Endothelial cell of umbilical vein (primary cell): ENCODE data around the gene NFS1. TPM values are rescaled to one million over a fixed set of nuclear protein-coding genes. Genes with fewer than 3 reads are reported as not detected.

Experiments
- BruUV-seq: library from RNA; stranded (reverse); fragments of 400-500 nt; replicated peaks from 2 replicates; lab custom pipeline; 2021; lab: Mats Ljungman, UMichigan
- CTCF ChIA-PET: fragments of 300-600, 350-600 bp; sonication (Branson Sonifier 250); formaldehyde crosslinking; loops from one replicate; lab custom pipeline; 2021; ENCODE audit warnings: antibody characterized with exemption, inconsistent platforms; lab: Charles Lee
- POLR2A ChIA-PET: fragments of 300-600, 350-600 bp; sonication (Branson Sonifier 250); formaldehyde crosslinking; loops from one replicate; lab custom pipeline; 2021; ENCODE audit warnings: antibody characterized with exemption, inconsistent platforms; lab: Charles Lee
- DNase-seq: peaks from one replicate; pipeline ENCODE4 v3.0.0-alpha.2; 2011; ENCODE audit warnings: low read depth, low spot score
- FAIRE-seq: peaks from 2 replicates; lab custom pipeline; 2011; peaks lifted over from hg19 to GRCh38; lab: Jason Lieb, UNC
- H2AFZ ChIP-seq: 2 replicates; pipeline ENCODE4 v1.6.0; 2012; ENCODE audit warnings: low read depth, low read length, control low read depth, inconsistent platforms
- H3K27ac ChIP-seq: 2 replicates; pipeline ENCODE4 v1.5.1; 2011; ENCODE audit warnings: low read depth, mild to moderate bottlenecking, control low read depth, low read length, moderate library complexity; ENCODE audit not compliant: insufficient read depth
- H3K27me3 ChIP-seq, 2 experiments: 2 replicates each; pipeline versions ENCODE4 v1.6.0 to v1.6.1; 2011; ENCODE audit warnings: low read length in 2 of 2, mixed read lengths in 1 of 2; ENCODE audit not compliant: control insufficient read depth in 2 of 2, insufficient read depth in 2 of 2
- H3K36me3 ChIP-seq, 2 experiments: 2 replicates in 1 of 2; 3 replicates in 1 of 2; pipeline ENCODE4 v1.5.1; 2011; ENCODE audit warnings: low read length in 2 of 2, mild to moderate bottlenecking in 1 of 2, moderate library complexity in 1 of 2; ENCODE audit not compliant: control insufficient read depth in 2 of 2, insufficient read depth in 2 of 2; ENCODE audit errors: extremely low read depth in 1 of 2
- H3K4me1 ChIP-seq: 3 replicates; pipeline ENCODE4 v1.5.1; 2011; ENCODE audit warnings: mild to moderate bottlenecking, low read length; ENCODE audit not compliant: control insufficient read depth, insufficient read depth; ENCODE audit errors: extremely low read depth
- H3K4me2 ChIP-seq: 2 replicates; pipeline ENCODE4 v1.6.1; 2011; ENCODE audit warnings: low read length, control low read depth, mixed read lengths; ENCODE audit not compliant: insufficient read depth
- H3K4me3 ChIP-seq, 3 experiments: fragments of 200-600 bp in 1 of 3; sonication (generic), shearing (Covaris generic) in 1 of 3; replicated peaks in 1 of 3; 2 replicates each; pipeline ENCODE4 v1.5.1; 2011 to 2016; ENCODE audit warnings: control low read depth in 3 of 3, low read length in 3 of 3, mild to moderate bottlenecking in 2 of 3, inconsistent platforms in 1 of 3, low read depth in 1 of 3, moderate library complexity in 1 of 3; ENCODE audit not compliant: insufficient read depth in 1 of 3
- H3K79me2 ChIP-seq: 2 replicates; pipeline ENCODE4 v1.6.0; 2012; ENCODE audit warnings: low read length, inconsistent platforms; ENCODE audit not compliant: control insufficient read depth, insufficient read depth
- H3K9ac ChIP-seq: replicated peaks from 2 replicates; pipeline ENCODE3; 2011; ENCODE audit warnings: low read length, control low read depth; ENCODE audit not compliant: insufficient read depth; ENCODE audit errors: extremely low read depth
- H3K9me1 ChIP-seq: replicated peaks from 3 replicates; pipeline ENCODE4 v1.6.0; 2011; ENCODE audit warnings: mild to moderate bottlenecking, low read length; ENCODE audit not compliant: control insufficient read depth, insufficient read depth; ENCODE audit errors: extremely low read depth
- H3K9me3 ChIP-seq: replicated peaks from 2 replicates; pipeline ENCODE4 v1.5.1; 2012; ENCODE audit warnings: low read length, inconsistent platforms; ENCODE audit not compliant: control insufficient read depth, insufficient read depth
- H4K20me1 ChIP-seq: replicated peaks from 2 replicates; pipeline ENCODE3; 2011; ENCODE audit warnings: mild to moderate bottlenecking, low read length; ENCODE audit not compliant: control insufficient read depth, insufficient read depth; ENCODE audit errors: extremely low read depth
- EZH2 ChIP-seq: IDR thresholded peaks from 2 replicates; pipeline ENCODE4 v1.6.1; 2012; ENCODE audit warnings: borderline replicate concordance, low read depth, mild to moderate bottlenecking, moderate library complexity, low read length, inconsistent platforms; ENCODE audit not compliant: severe bottlenecking
- FOS ChIP-seq: IDR thresholded peaks from 2 replicates; pipeline ENCODE4 v1.6.1; 2011; ENCODE audit warnings: mild to moderate bottlenecking, low read length, moderate library complexity, borderline replicate concordance; ENCODE audit not compliant: insufficient read depth
- GATA2 ChIP-seq: IDR thresholded peaks from 2 replicates; pipeline ENCODE4 v1.7.0; 2011; ENCODE audit warnings: low read depth, mild to moderate bottlenecking, moderate library complexity, mixed read lengths, low read length; ENCODE audit not compliant: insufficient read length, insufficient read depth
- JUN ChIP-seq: IDR thresholded peaks from 2 replicates; pipeline ENCODE4 v1.6.1; 2011; ENCODE audit warnings: borderline replicate concordance, low read depth; ENCODE audit not compliant: insufficient read length, insufficient read depth
- MYC ChIP-seq: IDR thresholded peaks from one replicate; pipeline ENCODE4 v1.6.1; 2011; ENCODE audit warnings: mild to moderate bottlenecking, low read depth, low read length
- POLR2A ChIP-seq: IDR thresholded peaks from 2 replicates; pipeline ENCODE4 v1.6.1; 2012; ENCODE audit warnings: low read depth, mild to moderate bottlenecking, control low read depth, low read length
- POLR2AphosphoS5 ChIP-seq: IDR thresholded peaks from 2 replicates; pipeline ENCODE4 v1.6.1; 2012; ENCODE audit warnings: low read depth, mild to moderate bottlenecking, control low read depth, low read length, moderate library complexity; ENCODE audit not compliant: insufficient read depth
- dilution Hi-C: fragments of 300-500 bp; cut with MboI; formaldehyde crosslinking; loops from one replicate; pipeline ENCODE4 v1.15.0; 2019; ENCODE audit warnings: low sequenced_read_pairs; ENCODE audit not compliant: extremely low pct_ligation_motif_present
- intact Hi-C: fragments of 100-400 bp; cut with micrococcal nuclease; formaldehyde crosslinking; loops from one replicate; pipeline ENCODE4 v1.10.0; 2022
- polyA plus RNA-seq, 4 experiments: library from polyadenylated mRNA; depleted of rRNA in 3 of 4; stranded (reverse) in 3 of 4; unstranded in 1 of 4; fragments of >200 nt; gene quantifications; 2 replicates each; pipeline versions ENCODE4 v1.2.1 to v1.2.3, GENCODE V29; 2011 to 2012; ENCODE audit warnings: missing spikeins in 1 of 4
- total RNA-seq: library from RNA; stranded (reverse); gene quantifications from 2 replicates; pipeline ENCODE4 v1.2.3, GENCODE V29; 2021
- TF ChIP-seq, protein P1 (sequence below): IDR thresholded peaks from 2 replicates; pipeline ENCODE4 v1.6.1; 2011; ENCODE audit not compliant: insufficient read depth, insufficient read length
- TF ChIP-seq, protein P2 (sequence below), 2 donors: IDR thresholded peaks; 1 replicate in 1 of 2; 2 replicates in 1 of 2; pipeline ENCODE4 v1.5.1; 2011; ENCODE audit warnings: low read length in 2 of 2, mild to moderate bottlenecking in 2 of 2, moderate library complexity in 2 of 2, control low read depth in 1 of 2, inconsistent platforms in 1 of 2, low read depth in 1 of 2; ENCODE audit not compliant: insufficient read depth in 1 of 2; ENCODE audit errors: extremely low read depth in 1 of 2

NFS1 gene
- total and polyA plus RNA-seq, 2 donors (not counting 3 experiments of a cell fraction or from before 2014, with no cell fraction given): 25.1 to 28.4 TPM

DNA sequence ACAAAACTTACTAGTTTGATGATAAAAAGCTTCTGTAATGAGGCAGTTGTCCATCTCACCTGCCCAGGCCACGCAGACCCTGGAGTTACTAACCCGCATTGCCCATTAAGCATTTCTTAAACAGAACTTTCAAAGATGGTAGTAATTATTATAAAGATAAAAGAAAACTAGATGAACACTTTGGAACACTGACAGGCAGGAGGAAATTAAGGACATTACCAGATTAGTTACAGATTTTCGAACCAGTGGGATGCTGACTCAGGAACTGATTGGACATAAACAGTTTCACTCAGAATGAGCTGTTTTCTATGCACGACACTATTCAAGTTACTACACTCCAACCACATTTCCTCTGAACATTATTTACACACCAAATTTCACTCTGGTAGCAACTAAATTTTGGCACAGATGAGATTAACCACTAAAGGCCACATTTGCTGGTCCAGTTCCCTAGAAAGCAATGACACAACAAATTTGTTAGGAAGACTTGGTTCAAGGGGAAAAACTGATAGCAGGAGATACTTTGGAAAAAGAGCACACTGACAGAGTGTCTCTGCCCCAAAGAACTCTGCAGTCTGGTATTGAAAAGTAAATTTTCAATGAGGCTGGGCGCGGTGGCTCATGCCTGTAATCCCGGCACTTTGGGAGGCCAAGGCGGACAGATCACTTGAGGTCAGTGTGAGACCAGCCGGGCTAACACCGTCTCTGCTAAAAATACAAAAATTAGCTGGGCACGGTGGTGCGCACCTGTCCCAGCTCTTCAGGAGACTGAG is 3.1 kb upstream of the NFS1 start:
- H3K79me2 ChIP-seq: peaks cover 13% of the 10 kb centered on the region
- BruUV-seq: no TSS peak

DNA sequence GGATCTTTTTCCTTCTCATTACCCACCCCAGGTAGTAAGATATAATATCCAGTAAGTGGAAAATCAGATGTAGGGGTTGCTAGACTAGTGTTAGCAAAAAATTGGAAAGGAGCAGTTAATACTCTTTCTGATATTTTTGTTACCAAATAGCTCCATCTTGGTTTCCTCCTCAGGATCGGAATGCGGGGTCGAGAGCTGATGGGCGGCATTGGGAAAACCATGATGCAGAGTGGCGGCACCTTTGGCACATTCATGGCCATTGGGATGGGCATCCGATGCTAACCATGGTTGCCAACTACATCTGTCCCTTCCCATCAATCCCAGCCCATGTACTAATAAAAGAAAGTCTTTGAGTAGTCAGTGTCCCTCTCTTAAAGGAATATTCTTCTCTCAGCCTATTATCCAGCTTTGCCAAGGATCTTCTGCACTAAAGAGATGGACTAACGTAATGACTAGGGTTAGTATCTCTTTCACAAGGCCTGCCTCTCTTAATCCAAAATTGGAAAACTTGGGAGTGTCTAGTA is 1.5 kb upstream of the NFS1 start:
- intact Hi-C loops: no loop called here
- no peak for DNase-seq
- Histone ChIP-seq H3K4me3 (peak overlapping the region in 1 of 3 experiments; percentile 87), H3K27me3 (no peaks in the 10 kb centered on the region), H3K27ac (no peak overlapping the region), H3K36me3 (peaks cover 16 to 18% of the 10 kb centered on the region in 2 experiments), H3K9me1 (no peaks in the 10 kb centered on the region), H3K4me2 (peak overlapping the region; percentile 84), H3K4me1 (peaks cover 17% of the 10 kb centered on the region), H4K20me1 (peaks cover 5% of the 10 kb centered on the region), H2AFZ (no peak overlapping the region), H3K9me3 (no peaks in the 10 kb centered on the region), H3K9ac (no peak overlapping the region), H3K79me2 (peaks cover 13% of the 10 kb centered on the region)
- ChIA-PET CTCF (interaction anchor here (1.2 kb wide), 2 partner anchors 99 to 254 kb away, joined by 3 read pairs; partner anchors contain the start of gene SCAND1), POLR2A (no interaction called here)
- dilution Hi-C loops: no loop called here
- TF ChIP-seq GATA2: no peak
- no peak for TF ChIP-seq JUN
- TF ChIP-seq POLR2A: no peak
- no peak for TF ChIP-seq FOS
- no peak for TF ChIP-seq MYC
- TF ChIP-seq, protein P1, sequence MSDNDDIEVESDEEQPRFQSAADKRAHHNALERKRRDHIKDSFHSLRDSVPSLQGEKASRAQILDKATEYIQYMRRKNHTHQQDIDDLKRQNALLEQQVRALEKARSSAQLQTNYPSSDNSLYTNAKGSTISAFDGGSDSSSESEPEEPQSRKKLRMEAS: no peak
- no peak for TF ChIP-seq EZH2
- TF ChIP-seq POLR2AphosphoS5: no peak
- TF ChIP-seq, protein P2, sequence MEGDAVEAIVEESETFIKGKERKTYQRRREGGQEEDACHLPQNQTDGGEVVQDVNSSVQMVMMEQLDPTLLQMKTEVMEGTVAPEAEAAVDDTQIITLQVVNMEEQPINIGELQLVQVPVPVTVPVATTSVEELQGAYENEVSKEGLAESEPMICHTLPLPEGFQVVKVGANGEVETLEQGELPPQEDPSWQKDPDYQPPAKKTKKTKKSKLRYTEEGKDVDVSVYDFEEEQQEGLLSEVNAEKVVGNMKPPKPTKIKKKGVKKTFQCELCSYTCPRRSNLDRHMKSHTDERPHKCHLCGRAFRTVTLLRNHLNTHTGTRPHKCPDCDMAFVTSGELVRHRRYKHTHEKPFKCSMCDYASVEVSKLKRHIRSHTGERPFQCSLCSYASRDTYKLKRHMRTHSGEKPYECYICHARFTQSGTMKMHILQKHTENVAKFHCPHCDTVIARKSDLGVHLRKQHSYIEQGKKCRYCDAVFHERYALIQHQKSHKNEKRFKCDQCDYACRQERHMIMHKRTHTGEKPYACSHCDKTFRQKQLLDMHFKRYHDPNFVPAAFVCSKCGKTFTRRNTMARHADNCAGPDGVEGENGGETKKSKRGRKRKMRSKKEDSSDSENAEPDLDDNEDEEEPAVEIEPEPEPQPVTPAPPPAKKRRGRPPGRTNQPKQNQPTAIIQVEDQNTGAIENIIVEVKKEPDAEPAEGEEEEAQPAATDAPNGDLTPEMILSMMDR (IDR thresholded peaks at IDR 0.05; ENCODE audit: extremely low read depth in 1 of 2, insufficient read depth in 1 of 2, low read depth in 1 of 2, low read length in 2 of 2): no peak
- FAIRE-seq: no peak
- no TSS peak for BruUV-seq

More for the DNA sequence above, 3.1 kb upstream of the NFS1 start:
- Histone ChIP-seq H3K4me1 (peaks cover 17% of the 10 kb centered on the region), H3K27me3 (no peaks in the 10 kb centered on the region), H4K20me1 (peaks cover 5% of the 10 kb centered on the region), H3K27ac (no peak overlapping the region), H3K4me2 (no peak overlapping the region), H3K4me3 (no peak overlapping the region), H3K36me3 (peaks cover 16 to 25% of the 10 kb centered on the region in 2 experiments), H3K9me3 (no peaks in the 10 kb centered on the region), H2AFZ (no peak overlapping the region), H3K9me1 (no peaks in the 10 kb centered on the region), H3K9ac (no peak overlapping the region)
- intact Hi-C loops: no loop called here
- no peak for TF ChIP-seq GATA2
- peak; percentile 3 for TF ChIP-seq POLR2AphosphoS5
- CTCF ChIA-PET: interaction anchor here (1.0 to 1.3 kb wide), 2 partner anchors 9 to 252 kb away, joined by 3 read pairs; partner anchors contain the start of gene SCAND1
- FAIRE-seq (no peak), DNase-seq (no peak)
- POLR2A ChIA-PET: interaction anchor here (0.8 kb wide), 1 partner anchor 23 kb away, joined by 3 read pairs; no protein-coding TSS in a partner anchor
- dilution Hi-C loops: no loop called here
